ENCODE measurements around the gene SLITRK4. TPM values are rescaled to one million over a fixed set of nuclear protein-coding genes. Genes with fewer than 3 reads are reported as not detected.

SLITRK4 gene
- total RNA-seq (2021; ENCODE audit: unreplicated experiment), result not detected
- not detected for polyA plus RNA-seq (2012; ENCODE audit: insufficient read length)
- not detected for Bru-seq, nascent RNA
- BruChase-seq, experiment 1, labeled RNA remaining after a 2-hour chase, result not detected
- not detected for BruChase-seq, experiment 2, labeled RNA remaining after a 6-hour chase
- long read RNA-seq, result 0 reads

DNA sequence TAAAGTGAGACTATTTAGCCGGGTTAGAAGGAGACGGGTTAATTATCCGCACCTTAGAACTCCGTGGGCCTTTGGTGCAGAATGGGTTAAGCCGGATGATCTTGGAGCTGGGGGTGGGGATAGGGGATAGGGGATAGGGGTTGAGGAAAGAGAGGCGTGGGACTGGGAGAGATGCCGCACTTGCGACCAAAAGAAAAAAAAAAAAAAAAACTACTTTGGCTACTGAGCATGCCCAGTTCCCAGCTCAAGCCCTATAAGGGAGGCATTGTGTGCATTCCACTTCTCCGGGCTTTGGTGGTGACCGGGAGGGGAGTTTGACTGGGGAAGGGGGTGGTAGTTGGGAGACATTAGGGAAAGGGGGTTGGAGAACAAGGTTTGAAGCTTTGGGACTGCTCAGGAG is at the start of gene SLITRK4:
SLITRK4 (minus strand) TSS at position 187 of the 400 bp plus-strand sequence. CDS start 4,993 bp downstream, outside the sequence.
- Histone ChIP-seq H3K4me3 (ENCODE audit: low read depth in 2 of 2, low read length in 2 of 2) (no peak within 1 kb of the TSS), H3K27me3 (ENCODE audit: control insufficient read depth, insufficient read depth, low read length) (no peaks in the 10 kb centered on the region), H3K36me3 (ENCODE audit: control insufficient read depth, insufficient read depth, low read length) (no peaks in the 10 kb centered on the region), H3K4me1 (ENCODE audit: control insufficient read depth, insufficient read depth, low read length) (no peaks in the 10 kb centered on the region), H3K27ac (ENCODE audit: low read length) (no peak within 1 kb of the TSS), H3K9me3 (ENCODE audit: control insufficient read depth, insufficient read depth, low read depth, low read length) (no peaks in the 10 kb centered on the region)
- POLR2A ChIA-PET, result no interaction called here
- in situ Hi-C loops (cut with HindIII; ENCODE audit: low pct_unique_long_range_greater_than_20kb, low sequenced_read_pairs), result no loop called here
- intact Hi-C loops (cut with micrococcal nuclease; ENCODE audit: unreplicated experiment), result no loop called here
- TF ChIP-seq POLR2AphosphoS5 (IDR thresholded peaks at IDR 0.05; ENCODE audit: low read depth, low read length) (no peak), CTCF (IDR thresholded peaks at IDR 0.05) (no peak), SIN3A (IDR thresholded peaks at IDR 0.05; ENCODE audit: borderline replicate concordance, insufficient read depth, low read depth, low read length) (no peak), REST (IDR thresholded peaks at IDR 0.05; ENCODE audit: insufficient read depth in 1 of 2, low read depth in 2 of 2, low read length in 1 of 2) (no peak)
- CTCF ChIA-PET, result no interaction called here
- no TSS peak for BruUV-seq (replicated peaks)
- DNase-seq (ENCODE audit: low read depth, low spot score) (no peak), ATAC-seq (no peak)

DNA sequence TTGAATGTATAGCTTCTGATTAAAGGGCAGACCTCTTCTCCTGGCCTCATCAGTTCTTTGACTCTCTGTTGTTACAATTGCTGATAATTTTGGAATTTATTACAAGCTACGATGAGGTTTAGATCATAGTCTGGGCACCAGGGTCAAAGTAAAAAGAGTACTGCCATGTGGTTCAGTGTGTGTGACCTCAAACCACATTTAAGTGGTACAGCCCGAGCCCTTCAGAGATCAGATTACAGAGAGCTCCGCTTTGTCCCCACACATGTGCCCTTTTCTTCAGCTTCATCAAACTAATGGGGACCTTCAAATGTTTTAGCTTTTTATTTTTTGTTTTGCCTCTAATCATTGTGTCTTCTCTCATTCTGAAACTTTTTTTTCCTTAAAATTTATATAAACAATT is 47.6 kb upstream of the SLITRK4 start:
- BruUV-seq (replicated peaks), result no TSS peak
- intact Hi-C loops (cut with micrococcal nuclease; ENCODE audit: unreplicated experiment) (no loop called here), in situ Hi-C loops (cut with HindIII; ENCODE audit: low pct_unique_long_range_greater_than_20kb, low sequenced_read_pairs) (no loop called here)
- ChIA-PET POLR2A (no interaction called here), CTCF (no interaction called here)
- ATAC-seq (no peak), DNase-seq (ENCODE audit: low read depth, low spot score) (no peak)
- Histone ChIP-seq H3K4me1 (ENCODE audit: control insufficient read depth, insufficient read depth, low read length) (no peaks in the 10 kb centered on the region), H3K4me3 (ENCODE audit: low read depth in 2 of 2, low read length in 2 of 2) (no peak overlapping the region), H3K27me3 (ENCODE audit: control insufficient read depth, insufficient read depth, low read length) (no peaks in the 10 kb centered on the region), H3K27ac (ENCODE audit: low read length) (no peak overlapping the region), H3K36me3 (ENCODE audit: control insufficient read depth, insufficient read depth, low read length) (no peaks in the 10 kb centered on the region), H3K9me3 (ENCODE audit: control insufficient read depth, insufficient read depth, low read depth, low read length) (no peaks in the 10 kb centered on the region)
- TF ChIP-seq SIN3A (IDR thresholded peaks at IDR 0.05; ENCODE audit: borderline replicate concordance, insufficient read depth, low read depth, low read length), result no peak
- no peak for TF ChIP-seq POLR2AphosphoS5 (IDR thresholded peaks at IDR 0.05; ENCODE audit: low read depth, low read length)

DNA sequence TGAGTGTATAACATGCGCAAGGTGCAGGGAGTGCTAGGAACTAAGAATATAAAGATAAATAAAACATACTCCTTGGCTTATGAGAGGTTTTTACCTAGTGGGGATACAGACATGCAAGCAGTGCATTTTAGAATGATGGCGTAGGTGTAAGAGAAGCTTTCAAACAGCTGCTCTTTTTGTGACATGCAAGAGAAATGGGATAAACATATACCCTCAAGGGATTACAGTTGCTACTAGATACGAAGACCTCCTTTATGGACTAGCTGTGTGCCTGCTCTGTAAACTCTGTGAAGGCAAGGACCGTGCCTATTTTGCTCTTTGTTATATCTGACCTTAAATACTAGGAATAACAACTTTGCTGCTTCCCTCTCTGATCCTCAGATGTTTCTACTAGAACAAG is 39.0 kb upstream of the SLITRK4 start:
- no peak overlapping the region for H3K4me3 ChIP-seq (ENCODE audit: low read depth in 2 of 2, low read length in 2 of 2)
- ChIA-PET CTCF (no interaction called here), POLR2A (no interaction called here)
- no peaks in the 10 kb centered on the region for H3K27me3 ChIP-seq (ENCODE audit: control insufficient read depth, insufficient read depth, low read length)
- H3K27ac ChIP-seq (ENCODE audit: low read length), result no peak overlapping the region
- DNase-seq (ENCODE audit: low read depth, low spot score) (no peak), ATAC-seq (no peak)
- no peaks in the 10 kb centered on the region for H3K36me3 ChIP-seq (ENCODE audit: control insufficient read depth, insufficient read depth, low read length)
- H3K4me1 ChIP-seq (ENCODE audit: control insufficient read depth, insufficient read depth, low read length), result no peaks in the 10 kb centered on the region
- in situ Hi-C loops (cut with HindIII; ENCODE audit: low pct_unique_long_range_greater_than_20kb, low sequenced_read_pairs), result no loop called here
- intact Hi-C loops (cut with micrococcal nuclease; ENCODE audit: unreplicated experiment), result no loop called here
- no TSS peak for BruUV-seq (replicated peaks)
- no peaks in the 10 kb centered on the region for H3K9me3 ChIP-seq (ENCODE audit: control insufficient read depth, insufficient read depth, low read depth, low read length)
- TF ChIP-seq SIN3A (IDR thresholded peaks at IDR 0.05; ENCODE audit: borderline replicate concordance, insufficient read depth, low read depth, low read length) (no peak), TCF7L2 (IDR thresholded peaks at IDR 0.05; ENCODE audit: low read depth, low read length) (no peak), POLR2AphosphoS5 (IDR thresholded peaks at IDR 0.05; ENCODE audit: low read depth, low read length) (no peak), CTCF (IDR thresholded peaks at IDR 0.05) (no peak), REST (IDR thresholded peaks at IDR 0.05; ENCODE audit: insufficient read depth in 1 of 2, low read depth in 2 of 2, low read length in 1 of 2) (no peak)

All from Panc1 (cell line).